NCI-H1436 treated with DMSO at 0.1 percent for 48 hours (cell line): Measurements from ENCODE around the gene PER2.

Source experiments
- DNase-seq: peaks from one replicate; lab custom pipeline; 2025; lab: John Stamatoyannopoulos, UW

The PER2 gene

GRCh38 chr2:238267884-238268680, 20.3 kb downstream of the PER2 start:
- no peak for DNase-seq

GRCh38 chr2:238267341-238267710, 21.1 kb downstream of the PER2 start:
- no peak for DNase-seq

GRCh38 chr2:238265605-238266004, 22.8 kb downstream of the PER2 start:
- DNase-seq: no peak

- no peak for DNase-seq
Measured at GRCh38 chr2:238264072-238264460, 24.3 kb downstream of the PER2 start.

- peak; percentile 25 for DNase-seq
Measured at GRCh38 chr2:238263204-238264071, 25.0 kb downstream of the PER2 start.

GRCh38 chr2:238262496-238263122, 25.8 kb downstream of the PER2 start:
- DNase-seq: no peak

- no peak for DNase-seq
Measured at GRCh38 chr2:238261718-238262375, 26.6 kb downstream of the PER2 start.

GRCh38 chr2:238260883-238261282, 27.5 kb downstream of the PER2 start:
- DNase-seq: no peak

GRCh38 chr2:238259061-238260020, 29.1 kb downstream of the PER2 start:
- DNase-seq: no peak

GRCh38 chr2:238257786-238258700, 30.4 kb downstream of the PER2 start:
- DNase-seq: no peak

GRCh38 chr2:238256594-238257104, 31.8 kb downstream of the PER2 start:
- DNase-seq: peak; percentile 30

- DNase-seq: no peak
Measured at GRCh38 chr2:238256111-238256510, 32.3 kb downstream of the PER2 start.

GRCh38 chr2:238255636-238256035, 32.8 kb downstream of the PER2 start:
- DNase-seq: no peak

- no peak for DNase-seq
Measured at GRCh38 chr2:238255151-238255551, 33.3 kb downstream of the PER2 start.

- DNase-seq: no peak
Measured at GRCh38 chr2:238254095-238254723, 34.2 kb downstream of the PER2 start.

- no peak for DNase-seq
Measured at GRCh38 chr2:238252766-238253630, 35.4 kb downstream of the PER2 start.

- no peak for DNase-seq
Measured at GRCh38 chr2:238251986-238252385, 36.4 kb downstream of the PER2 start.

GRCh38 chr2:238251331-238251730, 37.1 kb downstream of the PER2 start:
- DNase-seq: no peak
